ENCODE data around the gene VWA1.
"Not testable (repeated sequence)": the region's sequence is repeated elsewhere in the genome, so short reads cannot be mapped to it uniquely, and the experiment has no call there.

VWA1 gene

GRCh38 chr1:1454286-1455056 lies 19.0 kb downstream of the VWA1 start:
- DNase-seq (ENCODE audit: low spot score in 2 of 2); H3K36me3 ChIP-seq (replicated peaks); H3K4me1 ChIP-seq; in situ Hi-C loops (cut with MboI; ENCODE audit: low sequenced_read_pairs); H3K27me3 ChIP-seq (ENCODE audit: low read depth); H3K9me3 ChIP-seq; H3K4me3 ChIP-seq: not testable (repeated sequence)

GRCh38 chr1:1455366-1455884 lies 19.9 kb downstream of the VWA1 start:
- in situ Hi-C loops (cut with MboI; ENCODE audit: low sequenced_read_pairs): no loop called here
- H3K4me1 ChIP-seq: no peaks in the 10 kb centered on the region
- no peak overlapping the region for H3K4me3 ChIP-seq
- no peaks in the 10 kb centered on the region for H3K36me3 ChIP-seq (replicated peaks)
- no peaks in the 10 kb centered on the region for H3K27me3 ChIP-seq (ENCODE audit: low read depth)
- DNase-seq (ENCODE audit: low spot score in 2 of 2): no peak
- H3K9me3 ChIP-seq: no peaks in the 10 kb centered on the region

- H3K4me3 ChIP-seq; H3K36me3 ChIP-seq (replicated peaks); H3K4me1 ChIP-seq; H3K9me3 ChIP-seq; H3K27me3 ChIP-seq (ENCODE audit: low read depth); in situ Hi-C loops (cut with MboI; ENCODE audit: low sequenced_read_pairs); DNase-seq (ENCODE audit: low spot score in 2 of 2): not testable (repeated sequence)
Observed at GRCh38 chr1:1455934-1456333, 20.4 kb downstream of the VWA1 start.

- in situ Hi-C loops (cut with MboI; ENCODE audit: low sequenced_read_pairs); H3K9me3 ChIP-seq; H3K4me1 ChIP-seq: not testable (repeated sequence)
Observed at GRCh38 chr1:1456683-1457255, 21.3 kb downstream of the VWA1 start.

GRCh38 chr1:1459156-1459555 lies 23.7 kb downstream of the VWA1 start:
- DNase-seq (ENCODE audit: low spot score in 2 of 2); H3K36me3 ChIP-seq (replicated peaks); H3K4me1 ChIP-seq; H3K9me3 ChIP-seq; H3K4me3 ChIP-seq; H3K27me3 ChIP-seq (ENCODE audit: low read depth); in situ Hi-C loops (cut with MboI; ENCODE audit: low sequenced_read_pairs): not testable (repeated sequence)

More at GRCh38 chr1:1456683-1457255, 21.3 kb downstream of the VWA1 start:
- not testable (repeated sequence) for H3K4me3 ChIP-seq; DNase-seq (ENCODE audit: low spot score in 2 of 2); H3K27me3 ChIP-seq (ENCODE audit: low read depth); H3K36me3 ChIP-seq (replicated peaks)

GRCh38 chr1:1459711-1460110 lies 24.2 kb downstream of the VWA1 start:
- H3K36me3 ChIP-seq (replicated peaks); DNase-seq (ENCODE audit: low spot score in 2 of 2); H3K4me3 ChIP-seq; H3K4me1 ChIP-seq; in situ Hi-C loops (cut with MboI; ENCODE audit: low sequenced_read_pairs); H3K27me3 ChIP-seq (ENCODE audit: low read depth); H3K9me3 ChIP-seq: not testable (repeated sequence)

GRCh38 chr1:1460540-1461130 lies 25.1 kb downstream of the VWA1 start:
- no peaks in the 10 kb centered on the region for H3K4me1 ChIP-seq
- H3K27me3 ChIP-seq (ENCODE audit: low read depth): no peaks in the 10 kb centered on the region
- in situ Hi-C loops (cut with MboI; ENCODE audit: low sequenced_read_pairs): no loop called here

GRCh38 chr1:1461721-1462317 lies 26.3 kb downstream of the VWA1 start:
- no peaks in the 10 kb centered on the region for H3K9me3 ChIP-seq
- no peaks in the 10 kb centered on the region for H3K36me3 ChIP-seq (replicated peaks)
- in situ Hi-C loops (cut with MboI; ENCODE audit: low sequenced_read_pairs): no loop called here
- H3K4me1 ChIP-seq: no peaks in the 10 kb centered on the region
- no peak for DNase-seq (ENCODE audit: low spot score in 2 of 2)
- no peak overlapping the region for H3K4me3 ChIP-seq
- H3K27me3 ChIP-seq (ENCODE audit: low read depth): no peaks in the 10 kb centered on the region

More at GRCh38 chr1:1460540-1461130, 25.1 kb downstream of the VWA1 start:
- no peaks in the 10 kb centered on the region for H3K9me3 ChIP-seq
- no peak for DNase-seq (ENCODE audit: low spot score in 2 of 2)
- no peaks in the 10 kb centered on the region for H3K36me3 ChIP-seq (replicated peaks)
- no peak overlapping the region for H3K4me3 ChIP-seq

GRCh38 chr1:1462318-1462966 lies 27.0 kb downstream of the VWA1 start:
- no peak for DNase-seq (ENCODE audit: low spot score in 2 of 2)
- H3K9me3 ChIP-seq: no peaks in the 10 kb centered on the region
- no peaks in the 10 kb centered on the region for H3K4me1 ChIP-seq
- H3K4me3 ChIP-seq: no peak overlapping the region
- H3K36me3 ChIP-seq (replicated peaks): no peaks in the 10 kb centered on the region
- in situ Hi-C loops (cut with MboI; ENCODE audit: low sequenced_read_pairs): no loop called here
- H3K27me3 ChIP-seq (ENCODE audit: low read depth): no peaks in the 10 kb centered on the region

GRCh38 chr1:1463312-1463711 lies 27.8 kb downstream of the VWA1 start:
- in situ Hi-C loops (cut with MboI; ENCODE audit: low sequenced_read_pairs): no loop called here
- H3K9me3 ChIP-seq: no peaks in the 10 kb centered on the region
- no peak for DNase-seq (ENCODE audit: low spot score in 2 of 2)

GRCh38 chr1:1468196-1468985 lies 32.9 kb downstream of the VWA1 start:
- DNase-seq (ENCODE audit: low spot score in 2 of 2); H3K4me1 ChIP-seq; H3K27me3 ChIP-seq (ENCODE audit: low read depth); H3K36me3 ChIP-seq (replicated peaks); H3K9me3 ChIP-seq; H3K4me3 ChIP-seq; in situ Hi-C loops (cut with MboI; ENCODE audit: low sequenced_read_pairs): not testable (repeated sequence)

More at GRCh38 chr1:1463312-1463711, 27.8 kb downstream of the VWA1 start:
- Histone ChIP-seq H3K4me1 (no peaks in the 10 kb centered on the region), H3K27me3 (ENCODE audit: low read depth) (no peaks in the 10 kb centered on the region), H3K36me3 (replicated peaks) (no peaks in the 10 kb centered on the region), H3K4me3 (no peak overlapping the region)

- no peaks in the 10 kb centered on the region; the same call in none of the 2 replicates for H3K36me3 ChIP-seq (replicated peaks)
- H3K4me1 ChIP-seq: 0 out of 2 replicates have a peak, but pooled peaks cover 7% of the 10 kb centered on the region
- H3K27me3 ChIP-seq (ENCODE audit: low read depth): no peaks in the 10 kb centered on the region
- no peaks in the 10 kb centered on the region for H3K9me3 ChIP-seq
- in situ Hi-C loops (cut with MboI; ENCODE audit: low sequenced_read_pairs): no loop called here
- peak overlapping the region; percentile 74 for H3K4me3 ChIP-seq
- peak in 1 of 2 experiments; percentile 35 for DNase-seq (ENCODE audit: low spot score in 2 of 2)
Observed at GRCh38 chr1:1470626-1471388, 35.3 kb downstream of the VWA1 start.
